CD8-positive, alpha-beta memory T cell (primary cell): ENCODE measurements around the gene CYP24A1. TPM values are rescaled to one million over a fixed set of nuclear protein-coding genes. Genes with fewer than 3 reads are reported as not detected.

Source experiments
- CTCF ChIA-PET: fragments of 350-600 bp; sonication (Branson Sonifier 250); formaldehyde crosslinking; loops from one replicate; lab custom pipeline; 2021; ENCODE audit warnings: antibody characterized with exemption; lab: Charles Lee
- POLR2A ChIA-PET: fragments of 350-600 bp; sonication (Branson Sonifier 250); formaldehyde crosslinking; loops from one replicate; lab custom pipeline; 2021; ENCODE audit warnings: antibody characterized with exemption; lab: Charles Lee
- DNase-seq, 5 donors: peaks; one replicate each; pipeline versions ENCODE4 v3.0.0 to v3.0.0-alpha.2; 2020 to 2022; ENCODE audit warnings: mixed read lengths in 1 of 5
- H3K27ac ChIP-seq: one replicate; pipeline ENCODE4 v1.7.0; 2013; ENCODE audit warnings: low read depth, mild to moderate bottlenecking, low read length, moderate library complexity
- H3K27me3 ChIP-seq: 2 replicates; pipeline ENCODE4 v1.7.0; 2013; ENCODE audit warnings: low read length, mild to moderate bottlenecking; ENCODE audit not compliant: insufficient read depth, poor library complexity, severe bottlenecking
- H3K36me3 ChIP-seq: 2 replicates; pipeline ENCODE4 v1.7.0; 2013; ENCODE audit warnings: mild to moderate bottlenecking, low read length, moderate library complexity; ENCODE audit not compliant: insufficient read depth
- H3K4me1 ChIP-seq: 2 replicates; pipeline ENCODE4 v1.7.0; 2013; ENCODE audit warnings: mild to moderate bottlenecking, low read length, moderate library complexity; ENCODE audit not compliant: insufficient read depth
- H3K4me3 ChIP-seq: 2 replicates; pipeline ENCODE4 v1.7.0; 2013; ENCODE audit warnings: mild to moderate bottlenecking, low read length
- H3K9me3 ChIP-seq: 2 replicates; pipeline ENCODE4 v1.7.0; 2013; ENCODE audit warnings: mild to moderate bottlenecking, low read length
- H3K27ac Mint-ChIP-seq, 8 donors: one replicate each; pipeline ENCODE4 v1.8.0; 2020 to 2021; ENCODE audit warnings: mixed read lengths in 8 of 8, mild to moderate bottlenecking in 6 of 8, inconsistent platforms in 3 of 8, moderate library complexity in 3 of 8
- H3K27me3 Mint-ChIP-seq, 2 donors: one replicate each; pipeline ENCODE4 v1.8.0; 2020 to 2021; ENCODE audit warnings: mixed read lengths in 2 of 2, mild to moderate bottlenecking in 1 of 2, moderate library complexity in 1 of 2
- H3K36me3 Mint-ChIP-seq, 3 donors: one replicate each; pipeline ENCODE4 v1.8.0; 2020 to 2021; ENCODE audit warnings: mixed read lengths in 3 of 3, inconsistent platforms in 1 of 3, mild to moderate bottlenecking in 1 of 3
- H3K4me1 Mint-ChIP-seq, 3 donors: one replicate each; pipeline ENCODE4 v1.8.0; 2020 to 2021; ENCODE audit warnings: mixed read lengths in 3 of 3, inconsistent platforms in 1 of 3, mild to moderate bottlenecking in 1 of 3
- H3K4me3 Mint-ChIP-seq, 7 donors: one replicate each; pipeline ENCODE4 v1.8.0; 2020 to 2021; ENCODE audit warnings: mixed read lengths in 7 of 7, mild to moderate bottlenecking in 6 of 7, moderate library complexity in 4 of 7, inconsistent platforms in 2 of 7
- H3K9me3 Mint-ChIP-seq, 5 donors: one replicate each; pipeline ENCODE4 v1.8.0; 2020 to 2022; ENCODE audit warnings: mixed read lengths in 5 of 5, mild to moderate bottlenecking in 3 of 5, moderate library complexity in 2 of 5, inconsistent platforms in 1 of 5
- polyA plus RNA-seq: library from polyadenylated mRNA; unstranded; fragments of 300-500 nt; fragmentation: Illumina TruSeq; gene quantifications from one replicate; pipeline ENCODE4 v1.2.3, GENCODE V29; 2021
- total RNA-seq, 2 experiments: library from RNA; stranded (reverse); gene quantifications; one replicate each; pipeline ENCODE4 v1.2.3, GENCODE V29; 2021

CYP24A1 gene
- total and polyA plus RNA-seq, 3 experiments from 2014 or later: 0.37 to 0.58 (median 0.40) TPM

DNA sequence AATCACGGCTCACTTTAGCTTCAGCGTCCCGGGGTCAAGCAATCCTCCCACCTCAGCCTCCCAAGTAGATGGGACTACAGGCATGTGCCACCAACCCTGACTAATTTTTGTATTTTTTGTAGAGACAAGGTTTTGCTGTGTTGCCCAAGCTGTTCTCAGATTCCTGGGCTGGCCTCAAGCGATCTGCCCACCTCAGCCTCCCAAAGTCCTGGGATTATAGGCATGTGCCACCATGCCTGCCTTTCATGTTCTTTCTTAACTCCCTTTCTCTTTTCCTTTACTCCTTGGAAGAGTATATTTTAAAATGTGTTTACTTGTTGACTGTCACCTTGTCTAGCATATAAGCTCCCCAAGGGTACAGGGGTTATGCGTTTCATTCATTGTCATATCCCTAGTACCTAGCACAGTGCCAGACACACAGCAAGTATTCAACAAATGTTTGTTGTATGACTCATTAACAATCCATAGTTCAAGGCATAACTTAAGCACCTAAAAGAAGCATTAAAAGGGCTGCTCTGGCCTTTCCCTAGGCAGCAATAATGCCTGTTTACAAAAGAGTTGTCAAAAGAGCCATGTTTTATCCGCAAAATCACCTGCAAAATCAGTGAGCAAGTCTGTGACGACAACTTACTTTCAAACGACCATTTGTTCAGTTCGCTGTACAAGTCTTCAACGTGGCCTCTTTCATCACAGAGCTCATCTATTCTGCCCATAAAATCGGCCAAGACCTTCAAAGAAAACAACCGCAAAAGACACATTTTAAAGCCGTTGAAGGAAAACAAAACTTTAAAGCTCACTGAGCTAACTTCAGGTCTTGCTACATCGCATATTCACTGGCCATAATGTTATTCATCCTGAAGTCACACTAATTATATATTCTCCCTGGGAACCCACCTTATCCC lies 4.6 kb downstream of the CYP24A1 start:
- no peaks in the 10 kb centered on the region for H3K36me3 ChIP-seq
- Mint-ChIP-seq H3K36me3 (no peaks in the 10 kb centered on the region), H3K4me3 (peak overlapping the region in 1 of 7 donors; percentile 71), H3K4me1 (peaks cover 4 to 14% (median 10%) of the 10 kb centered on the region in 3 donors), H3K27me3 (peaks cover 36 to 89% of the 10 kb centered on the region in 2 donors), H3K27ac (no peak overlapping the region), H3K9me3 (peaks cover 0 to 2% (median 0%) of the 10 kb centered on the region in 5 donors)
- H3K9me3 ChIP-seq: no peaks in the 10 kb centered on the region
- POLR2A ChIA-PET: no interaction called here
- H3K27me3 ChIP-seq: peaks cover 23% of the 10 kb centered on the region
- no peak overlapping the region for H3K4me3 ChIP-seq
- CTCF ChIA-PET: interaction anchor here (1.1 kb wide), 1 partner anchor 30 kb away, joined by 4 read pairs; no protein-coding TSS in a partner anchor
- H3K27ac ChIP-seq: no peak overlapping the region
- no peak for DNase-seq
- H3K4me1 ChIP-seq: no peaks in the 10 kb centered on the region

DNA sequence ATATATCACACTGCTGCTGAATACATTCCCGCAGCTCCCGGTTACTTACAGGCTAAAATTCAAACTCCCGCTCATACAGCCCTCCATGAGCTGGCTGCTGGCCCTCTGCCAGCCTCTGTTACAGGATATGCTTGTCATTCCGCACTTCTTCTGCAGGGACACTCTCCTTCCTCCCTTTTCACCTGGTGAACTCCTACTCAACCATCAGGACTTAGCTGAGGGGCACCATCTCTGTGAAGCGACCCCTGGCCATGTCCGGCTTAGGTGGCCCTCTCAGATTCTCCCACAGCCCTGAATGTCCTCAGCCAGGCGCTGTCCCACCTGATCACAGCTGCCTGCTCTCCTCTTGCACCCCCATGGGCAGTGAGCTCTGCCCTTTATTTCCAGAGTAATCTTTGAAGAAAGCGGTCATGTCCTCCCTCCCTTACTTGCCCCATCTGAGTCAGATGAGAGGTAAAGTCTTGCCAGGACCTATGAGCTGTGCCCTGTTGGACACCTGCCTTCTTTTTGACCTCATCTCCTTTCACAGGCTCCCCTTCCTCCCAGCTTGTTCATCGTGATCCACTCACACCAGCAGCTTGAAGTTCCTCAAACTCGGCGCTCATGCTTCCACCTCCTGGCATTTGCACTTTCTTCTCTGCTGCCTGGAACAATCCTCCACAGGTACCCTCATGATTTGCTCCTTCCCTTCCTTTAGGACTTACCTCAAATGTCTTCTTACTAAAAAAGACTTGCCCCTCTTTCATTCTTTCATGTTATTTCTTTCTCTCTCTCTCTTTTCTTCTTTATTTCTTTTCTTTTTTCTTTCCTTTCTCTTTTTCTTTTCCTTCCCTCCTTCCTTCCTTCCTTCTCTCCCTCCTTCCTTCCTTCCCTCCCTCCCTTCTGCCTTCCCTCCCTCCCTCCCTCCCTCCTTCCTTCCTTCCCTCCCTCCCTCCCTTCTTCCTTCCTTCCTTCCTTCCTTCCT lies 5.6 kb downstream of the CYP24A1 start:
- peaks cover 22% of the 10 kb centered on the region for H3K27me3 ChIP-seq
- no peaks in the 10 kb centered on the region for H3K36me3 ChIP-seq
- DNase-seq: no peak
- no peak overlapping the region for H3K4me3 ChIP-seq
- H3K4me1 ChIP-seq: no peaks in the 10 kb centered on the region
- ChIA-PET POLR2A (no interaction called here), CTCF (no interaction called here)
- no peaks in the 10 kb centered on the region for H3K9me3 ChIP-seq
- peaks cover 0 to 7% (median 6%) of the 10 kb centered on the region in 3 donors for H3K4me1 Mint-ChIP-seq
- H3K36me3 Mint-ChIP-seq: no peaks in the 10 kb centered on the region
- H3K27ac ChIP-seq: no peak overlapping the region
- no peak overlapping the region for H3K27ac Mint-ChIP-seq
- peaks cover 34 to 89% of the 10 kb centered on the region in 2 donors for H3K27me3 Mint-ChIP-seq
- no peak overlapping the region for H3K4me3 Mint-ChIP-seq
- peaks cover 0 to 2% (median 0%) of the 10 kb centered on the region in 5 donors for H3K9me3 Mint-ChIP-seq

DNA sequence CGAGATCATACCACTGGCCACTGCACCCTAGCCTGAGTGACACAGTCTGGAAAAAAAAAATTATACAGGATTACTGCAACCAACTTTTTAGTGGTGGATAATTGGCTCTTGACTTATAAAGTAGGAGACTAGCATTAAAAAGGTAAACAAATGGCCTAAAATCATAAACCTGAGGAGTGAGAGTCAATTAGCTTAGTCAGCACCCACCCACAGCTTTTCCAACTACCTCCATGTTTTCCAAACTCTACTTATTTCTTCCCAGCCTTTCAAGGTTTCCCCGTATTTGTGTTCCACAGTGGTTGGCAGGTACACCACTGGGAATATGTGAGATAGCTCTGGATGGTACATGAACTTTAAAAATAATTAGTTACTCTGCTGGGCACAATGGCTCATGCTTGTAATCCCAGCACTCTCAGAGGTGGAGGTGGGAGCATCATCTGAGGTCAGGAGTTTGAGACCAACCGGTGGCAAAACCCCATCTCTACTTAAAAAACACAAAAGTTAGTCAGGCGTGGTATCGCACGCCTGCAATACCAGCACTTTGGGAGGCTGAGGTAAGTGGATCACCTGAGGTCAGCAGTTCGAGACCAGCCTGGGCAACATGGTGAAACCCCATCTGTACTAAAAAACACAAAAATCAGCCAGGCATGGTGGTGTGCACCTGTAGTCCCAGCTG lies 6.7 kb downstream of the CYP24A1 start:
- ChIA-PET CTCF (no interaction called here), POLR2A (no interaction called here)
- peaks cover 39 to 84% of the 10 kb centered on the region in 2 donors for H3K27me3 Mint-ChIP-seq
- H3K36me3 Mint-ChIP-seq: no peaks in the 10 kb centered on the region
- no peak overlapping the region for H3K4me3 Mint-ChIP-seq
- Histone ChIP-seq H3K4me1 (no peaks in the 10 kb centered on the region), H3K36me3 (no peaks in the 10 kb centered on the region), H3K27ac (no peak overlapping the region), H3K9me3 (no peaks in the 10 kb centered on the region), H3K4me3 (no peak overlapping the region), H3K27me3 (peaks cover 17% of the 10 kb centered on the region)
- no peaks in the 10 kb centered on the region for H3K4me1 Mint-ChIP-seq
- DNase-seq: no peak
- peaks cover 0 to 2% (median 0%) of the 10 kb centered on the region in 5 donors for H3K9me3 Mint-ChIP-seq
- no peak overlapping the region for H3K27ac Mint-ChIP-seq

DNA sequence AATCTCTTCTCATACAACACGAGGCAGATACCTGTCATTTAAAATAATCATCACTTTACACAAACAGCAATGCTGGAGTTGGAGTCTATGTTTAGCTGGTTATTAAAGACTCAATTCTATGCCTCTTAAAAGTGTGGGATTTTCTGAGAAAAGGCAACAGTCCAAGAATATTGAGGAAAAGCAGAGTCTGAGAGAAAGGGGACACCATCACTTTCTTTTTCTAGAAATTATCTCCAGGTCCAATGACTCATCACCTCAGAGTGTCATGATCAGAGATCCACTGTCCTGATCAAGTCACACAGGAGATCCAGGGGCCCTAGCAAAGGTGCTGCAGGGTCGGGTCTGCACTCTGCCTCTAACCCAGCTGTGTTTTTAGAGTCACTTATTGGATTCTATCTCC lies 8.0 kb downstream of the CYP24A1 start:
- Mint-ChIP-seq H3K27me3 (peaks cover 46 to 82% of the 10 kb centered on the region in 2 donors), H3K4me1 (no peaks in the 10 kb centered on the region), H3K27ac (no peak overlapping the region), H3K36me3 (no peaks in the 10 kb centered on the region), H3K9me3 (peaks cover 0 to 2% (median 0%) of the 10 kb centered on the region in 5 donors), H3K4me3 (no peak overlapping the region)
- peaks cover 13% of the 10 kb centered on the region for H3K27me3 ChIP-seq
- H3K9me3 ChIP-seq: no peaks in the 10 kb centered on the region
- ChIA-PET POLR2A (no interaction called here), CTCF (no interaction called here)
- H3K36me3 ChIP-seq: no peaks in the 10 kb centered on the region
- H3K27ac ChIP-seq: no peak overlapping the region
- no peak for DNase-seq
- no peak overlapping the region for H3K4me3 ChIP-seq
- H3K4me1 ChIP-seq: no peaks in the 10 kb centered on the region

DNA sequence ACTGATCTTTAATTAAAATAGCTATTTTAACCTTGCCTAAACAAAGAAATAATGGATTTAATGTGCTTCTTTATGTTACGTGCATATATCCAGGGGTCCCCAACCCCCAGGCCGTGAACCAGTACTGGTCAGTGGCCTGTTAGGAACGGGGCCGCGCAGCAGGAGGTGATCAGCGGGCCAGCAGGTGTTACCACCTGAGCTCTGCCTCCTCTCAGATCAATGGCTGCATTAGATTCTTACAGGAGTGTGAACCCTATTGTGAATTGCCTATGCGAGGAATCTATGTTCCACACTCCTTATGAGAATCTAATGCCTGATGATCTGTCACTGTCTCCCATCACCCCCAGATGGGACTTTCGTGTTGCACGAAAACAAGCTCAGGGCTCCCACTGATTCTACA lies 8.8 kb downstream of the CYP24A1 start:
- peaks cover 40 to 74% of the 10 kb centered on the region in 2 donors for H3K27me3 Mint-ChIP-seq
- CTCF ChIA-PET: no interaction called here
- no peaks in the 10 kb centered on the region for H3K4me1 ChIP-seq
- H3K27ac ChIP-seq: no peak overlapping the region
- no peaks in the 10 kb centered on the region for H3K9me3 ChIP-seq
- H3K27me3 ChIP-seq: peaks cover 8% of the 10 kb centered on the region
- no peak overlapping the region for H3K4me3 ChIP-seq
- no peak overlapping the region for H3K4me3 Mint-ChIP-seq
- DNase-seq: no peak
- peaks cover 0 to 2% (median 0%) of the 10 kb centered on the region in 5 donors for H3K9me3 Mint-ChIP-seq
- no peak overlapping the region for H3K27ac Mint-ChIP-seq
- no peaks in the 10 kb centered on the region for H3K36me3 ChIP-seq
- no peaks in the 10 kb centered on the region for H3K4me1 Mint-ChIP-seq
- POLR2A ChIA-PET: no interaction called here
- no peaks in the 10 kb centered on the region for H3K36me3 Mint-ChIP-seq

DNA sequence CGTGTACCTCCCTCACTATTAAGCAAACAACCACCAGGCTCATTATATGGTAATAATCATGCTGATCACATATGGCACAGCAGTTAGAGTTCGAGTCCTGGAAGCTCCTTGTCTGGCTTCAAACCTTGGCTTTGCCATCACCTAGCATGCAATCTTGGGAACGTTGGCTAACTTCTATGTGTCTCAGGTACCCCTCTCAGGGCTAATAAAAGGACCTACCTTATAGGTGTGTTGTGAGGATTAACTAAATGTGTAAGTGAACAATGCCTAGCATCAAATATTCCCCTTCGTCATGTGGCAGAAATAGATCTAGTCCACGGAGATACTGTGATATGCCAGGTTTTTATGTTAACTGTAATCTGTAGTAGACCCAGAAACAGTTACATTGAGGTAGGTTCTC lies 10.4 kb downstream of the CYP24A1 start:
- Mint-ChIP-seq H3K36me3 (no peaks in the 10 kb centered on the region), H3K9me3 (no peaks in the 10 kb centered on the region), H3K4me1 (no peaks in the 10 kb centered on the region), H3K27me3 (peaks cover 37 to 60% of the 10 kb centered on the region in 2 donors), H3K4me3 (no peak overlapping the region), H3K27ac (no peak overlapping the region)
- POLR2A ChIA-PET: no interaction called here
- H3K4me1 ChIP-seq: no peaks in the 10 kb centered on the region
- CTCF ChIA-PET: no interaction called here
- H3K36me3 ChIP-seq: no peaks in the 10 kb centered on the region
- H3K27me3 ChIP-seq: no peaks in the 10 kb centered on the region
- H3K9me3 ChIP-seq: no peaks in the 10 kb centered on the region
- no peak overlapping the region for H3K27ac ChIP-seq
- DNase-seq: no peak
- no peak overlapping the region for H3K4me3 ChIP-seq

DNA sequence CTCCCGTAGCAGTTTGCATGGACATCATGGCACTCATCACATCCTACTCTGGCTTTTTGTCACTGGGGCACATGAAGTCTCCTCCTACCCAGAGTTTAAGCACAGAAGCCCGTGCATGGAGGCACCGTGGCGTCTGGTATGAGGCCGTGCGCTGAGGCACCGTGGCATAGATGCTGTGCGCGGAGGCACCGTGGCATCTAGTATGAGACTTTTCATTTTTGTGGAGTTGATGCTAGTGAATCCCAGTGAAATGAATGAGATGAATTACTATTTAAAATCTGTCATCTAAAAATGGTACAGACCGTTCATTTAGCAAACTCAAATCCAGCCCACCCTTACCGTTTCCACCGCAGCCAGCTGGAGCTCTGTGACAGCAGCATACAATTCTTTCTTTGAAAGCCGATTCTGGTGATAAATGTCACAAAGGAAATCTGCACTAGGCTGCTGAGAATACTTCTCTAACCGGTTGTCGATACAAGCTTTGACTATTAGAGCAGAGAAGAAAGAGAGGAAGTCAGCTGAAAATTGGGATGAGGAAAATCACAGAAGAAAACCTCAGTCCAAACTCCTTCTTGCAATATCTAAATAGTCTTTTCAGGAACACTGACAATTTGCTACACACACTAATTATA lies 11.3 kb downstream of the CYP24A1 start:
- no peak overlapping the region for H3K27ac Mint-ChIP-seq
- ChIA-PET CTCF (no interaction called here), POLR2A (no interaction called here)
- Histone ChIP-seq H3K4me1 (no peaks in the 10 kb centered on the region), H3K27ac (no peak overlapping the region), H3K9me3 (no peaks in the 10 kb centered on the region), H3K27me3 (no peaks in the 10 kb centered on the region), H3K4me3 (no peak overlapping the region), H3K36me3 (no peaks in the 10 kb centered on the region)
- H3K9me3 Mint-ChIP-seq: no peaks in the 10 kb centered on the region
- H3K36me3 Mint-ChIP-seq: no peaks in the 10 kb centered on the region
- no peaks in the 10 kb centered on the region for H3K4me1 Mint-ChIP-seq
- no peak overlapping the region for H3K4me3 Mint-ChIP-seq
- H3K27me3 Mint-ChIP-seq: peaks cover 34 to 56% of the 10 kb centered on the region in 2 donors
- DNase-seq: no peak
